SK-N-SH (cell line): ENCODE measurements around the gene CETP. TPM values are rescaled to one million over a fixed set of nuclear protein-coding genes. Genes with fewer than 3 reads are reported as not detected.
A peak's percentile ranks its signal among the peaks of the same experiment; 100 is the strongest.

ENCODE experiments used
- CHD2 ChIP-seq: fragments of 150-350 bp; IDR thresholded peaks from 2 replicates; pipeline ENCODE4 v1.6.1; 2018; ENCODE audit warnings: low read length; ENCODE audit not compliant: partially characterized antibody
- FOXJ3 ChIP-seq: sonication (generic); formaldehyde crosslinking; IDR thresholded peaks from 2 replicates; pipeline ENCODE4 v1.5.1; 2020; ENCODE audit warnings: mild to moderate bottlenecking, missing genetic modification reagents
- FOXM1 ChIP-seq: IDR thresholded peaks from 2 replicates; pipeline ENCODE4 v1.4.0; 2012; ENCODE audit warnings: low read depth, mild to moderate bottlenecking
- JUND ChIP-seq: IDR thresholded peaks from 2 replicates; pipeline ENCODE4 v1.4.0; 2012
- MEF2A ChIP-seq: IDR thresholded peaks from 2 replicates; pipeline ENCODE4 v1.4.0; 2012; ENCODE audit warnings: low read depth, borderline replicate concordance
- MXI1 ChIP-seq: IDR thresholded peaks from 2 replicates; pipeline ENCODE4 v1.6.1; 2012; ENCODE audit warnings: mild to moderate bottlenecking, low read depth, low read length, improper control_type of control experiment
- NFIC ChIP-seq: IDR thresholded peaks from 2 replicates; pipeline ENCODE4 v1.4.0; 2012; ENCODE audit warnings: borderline replicate concordance
- NRF1 ChIP-seq: IDR thresholded peaks from 2 replicates; pipeline ENCODE4 v1.6.1; 2012; ENCODE audit warnings: low read depth, mild to moderate bottlenecking, low read length
- RAD21 ChIP-seq: IDR thresholded peaks from 2 replicates; pipeline ENCODE4 v1.6.1; 2012; ENCODE audit warnings: mild to moderate bottlenecking, low read length
- RCOR1 ChIP-seq: fragments of 150-350 bp; IDR thresholded peaks from 2 replicates; pipeline ENCODE4 v1.6.1; 2017; ENCODE audit warnings: antibody characterized with exemption, low read length
- RFX5 ChIP-seq: IDR thresholded peaks from 2 replicates; pipeline ENCODE4 v1.6.1; 2012; ENCODE audit warnings: mild to moderate bottlenecking, improper control_type of control experiment, low read length
- SIN3A ChIP-seq: IDR thresholded peaks from 2 replicates; pipeline ENCODE4 v1.6.1; 2012; ENCODE audit warnings: low read depth, mild to moderate bottlenecking, low read length, moderate library complexity, borderline replicate concordance
- SMC3 ChIP-seq: IDR thresholded peaks from 2 replicates; pipeline ENCODE4 v1.6.1; 2012; ENCODE audit warnings: low read depth, low read length, improper control_type of control experiment
- TAF1 ChIP-seq: IDR thresholded peaks from 2 replicates; pipeline ENCODE4 v1.6.1; 2012; ENCODE audit warnings: low read depth, mild to moderate bottlenecking, low read length, moderate library complexity, borderline replicate concordance
- TCF12 ChIP-seq: IDR thresholded peaks from 2 replicates; pipeline ENCODE4 v1.4.0; 2012
- YY1 ChIP-seq: IDR thresholded peaks from 2 replicates; pipeline ENCODE4 v1.4.0; 2012; ENCODE audit warnings: low read depth, mild to moderate bottlenecking
- polyA plus RNA-seq, 3 experiments: library from polyadenylated mRNA; depleted of rRNA; stranded (reverse); fragments of >200 nt; gene quantifications; 2 replicates each; pipeline ENCODE4 v1.2.3, GENCODE V29; 2012
- TF ChIP-seq, protein P1 (sequence below): IDR thresholded peaks from 2 replicates; pipeline ENCODE4 v1.4.0; 2012; ENCODE audit warnings: low read depth
- TF ChIP-seq, protein P2 (sequence below): IDR thresholded peaks from 2 replicates; pipeline ENCODE4 v1.6.1; 2012; ENCODE audit warnings: mild to moderate bottlenecking, low read depth, low read length, moderate library complexity
- TF ChIP-seq, protein P3 (sequence below): IDR thresholded peaks from 2 replicates; pipeline ENCODE4 v1.4.0; 2012; ENCODE audit warnings: low read depth, borderline replicate concordance

Gene CETP
- polyA plus RNA-seq, 1 of the 3 experiments (the other 2 are of a cell fraction) = not detected

- TF ChIP-seq FOXM1 (no peak), RFX5 (peak; percentile 75; the same call in 1 of the 2 replicates), RCOR1 (no peak), MXI1 (peak; percentile 71), MEF2A (no peak; the same call in 1 of the 2 replicates), JUND (no peak; the same call in 1 of the 2 replicates), NRF1 (0 out of 2 replicates have a peak, but pooled peaks have one; percentile 19), FOXJ3 (CRISPR knock-in tag) (no peak), NFIC (no peak), SMC3 (no peak), YY1 (peak; percentile 87), RAD21 (peak; percentile 4; the same call in 1 of the 2 replicates), TAF1 (peak; percentile 97), TCF12 (no peak; the same call in 1 of the 2 replicates), CHD2 (peak; percentile 77), SIN3A (peak; percentile 71; the same call in 1 of the 2 replicates)
- TF ChIP-seq, protein P1, sequence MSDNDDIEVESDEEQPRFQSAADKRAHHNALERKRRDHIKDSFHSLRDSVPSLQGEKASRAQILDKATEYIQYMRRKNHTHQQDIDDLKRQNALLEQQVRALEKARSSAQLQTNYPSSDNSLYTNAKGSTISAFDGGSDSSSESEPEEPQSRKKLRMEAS = peak; percentile 96
- TF ChIP-seq, protein P2, sequence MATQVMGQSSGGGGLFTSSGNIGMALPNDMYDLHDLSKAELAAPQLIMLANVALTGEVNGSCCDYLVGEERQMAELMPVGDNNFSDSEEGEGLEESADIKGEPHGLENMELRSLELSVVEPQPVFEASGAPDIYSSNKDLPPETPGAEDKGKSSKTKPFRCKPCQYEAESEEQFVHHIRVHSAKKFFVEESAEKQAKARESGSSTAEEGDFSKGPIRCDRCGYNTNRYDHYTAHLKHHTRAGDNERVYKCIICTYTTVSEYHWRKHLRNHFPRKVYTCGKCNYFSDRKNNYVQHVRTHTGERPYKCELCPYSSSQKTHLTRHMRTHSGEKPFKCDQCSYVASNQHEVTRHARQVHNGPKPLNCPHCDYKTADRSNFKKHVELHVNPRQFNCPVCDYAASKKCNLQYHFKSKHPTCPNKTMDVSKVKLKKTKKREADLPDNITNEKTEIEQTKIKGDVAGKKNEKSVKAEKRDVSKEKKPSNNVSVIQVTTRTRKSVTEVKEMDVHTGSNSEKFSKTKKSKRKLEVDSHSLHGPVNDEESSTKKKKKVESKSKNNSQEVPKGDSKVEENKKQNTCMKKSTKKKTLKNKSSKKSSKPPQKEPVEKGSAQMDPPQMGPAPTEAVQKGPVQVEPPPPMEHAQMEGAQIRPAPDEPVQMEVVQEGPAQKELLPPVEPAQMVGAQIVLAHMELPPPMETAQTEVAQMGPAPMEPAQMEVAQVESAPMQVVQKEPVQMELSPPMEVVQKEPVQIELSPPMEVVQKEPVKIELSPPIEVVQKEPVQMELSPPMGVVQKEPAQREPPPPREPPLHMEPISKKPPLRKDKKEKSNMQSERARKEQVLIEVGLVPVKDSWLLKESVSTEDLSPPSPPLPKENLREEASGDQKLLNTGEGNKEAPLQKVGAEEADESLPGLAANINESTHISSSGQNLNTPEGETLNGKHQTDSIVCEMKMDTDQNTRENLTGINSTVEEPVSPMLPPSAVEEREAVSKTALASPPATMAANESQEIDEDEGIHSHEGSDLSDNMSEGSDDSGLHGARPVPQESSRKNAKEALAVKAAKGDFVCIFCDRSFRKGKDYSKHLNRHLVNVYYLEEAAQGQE = peak; percentile 58; the same call in 1 of the 2 replicates
- TF ChIP-seq, protein P3, sequence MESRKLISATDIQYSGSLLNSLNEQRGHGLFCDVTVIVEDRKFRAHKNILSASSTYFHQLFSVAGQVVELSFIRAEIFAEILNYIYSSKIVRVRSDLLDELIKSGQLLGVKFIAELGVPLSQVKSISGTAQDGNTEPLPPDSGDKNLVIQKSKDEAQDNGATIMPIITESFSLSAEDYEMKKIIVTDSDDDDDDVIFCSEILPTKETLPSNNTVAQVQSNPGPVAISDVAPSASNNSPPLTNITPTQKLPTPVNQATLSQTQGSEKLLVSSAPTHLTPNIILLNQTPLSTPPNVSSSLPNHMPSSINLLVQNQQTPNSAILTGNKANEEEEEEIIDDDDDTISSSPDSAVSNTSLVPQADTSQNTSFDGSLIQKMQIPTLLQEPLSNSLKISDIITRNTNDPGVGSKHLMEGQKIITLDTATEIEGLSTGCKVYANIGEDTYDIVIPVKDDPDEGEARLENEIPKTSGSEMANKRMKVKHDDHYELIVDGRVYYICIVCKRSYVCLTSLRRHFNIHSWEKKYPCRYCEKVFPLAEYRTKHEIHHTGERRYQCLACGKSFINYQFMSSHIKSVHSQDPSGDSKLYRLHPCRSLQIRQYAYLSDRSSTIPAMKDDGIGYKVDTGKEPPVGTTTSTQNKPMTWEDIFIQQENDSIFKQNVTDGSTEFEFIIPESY = no peak
These were observed 29.6 kb upstream of the CETP start, which contains the start of gene HERPUD1 (continued) for GRCh38 chr16:56931892-56932720.
